H1 (cell line): ENCODE results near the gene FOXF2. TPM values are rescaled to one million over a fixed set of nuclear protein-coding genes. Genes with fewer than 3 reads are reported as not detected.

Source experiments
- EZH2 ChIP-seq: fragments of 200-600 bp; sonication (generic); IDR thresholded peaks from 2 replicates; pipeline ENCODE4 v1.7.1; 2012; ENCODE audit warnings: low read depth, mild to moderate bottlenecking, moderate library complexity, low read length, inconsistent platforms; ENCODE audit not compliant: severe bottlenecking
- polyA plus RNA-seq, 7 experiments: library from polyadenylated mRNA; depleted of rRNA in 3 of 7; stranded (reverse) in 5 of 7; unstranded in 2 of 7; fragments of >200 nt in 5 of 7; fragments of 200-250 nt in 2 of 7; gene quantifications; 1 replicate in 5 of 7; 2 replicates in 1 of 7; 4 replicates in 1 of 7; pipeline versions ENCODE4 v1.2.1 to v1.2.3, GENCODE V29; 2011 to 2013; ENCODE audit warnings: missing spikeins in 2 of 7, mixed read lengths in 2 of 7
- total RNA-seq: library from RNA; stranded (reverse); fragmentation: NEBNext Ultra II Directional; extraction: Animal tissue kit (Norgen Biotek cat#: 25700); gene quantifications from 2 replicates; pipeline ENCODE4 v1.2.1, GENCODE V29; 2021

The FOXF2 gene
- total and polyA plus RNA-seq, 2 of the 8 experiments (the other 6 are each of a cell fraction or from before 2014, with no cell fraction given): 0.05 TPM; not detected in 1

GRCh38 chr6:1393641-1394283 lies 4.4 kb downstream of the FOXF2 start (continued):
- TF ChIP-seq EZH2: peak; percentile 95
- TF ChIP-seq, all 59 proteins: peak for 4
